H1 (cell line): ENCODE data around the gene NUP85. TPM values are rescaled to one million over a fixed set of nuclear protein-coding genes. Genes with fewer than 3 reads are reported as not detected.

Experiments
- ASH2L ChIP-seq: fragments of 200-600, 300-600 bp; sonication (generic); IDR thresholded peaks from one replicate; pipeline ENCODE4 v1.7.1; 2017; ENCODE audit warnings: low read length
- CHD7 ChIP-seq: fragments of 300-600 bp; sonication (generic); IDR thresholded peaks from 2 replicates; pipeline ENCODE4 v1.7.1; 2012; ENCODE audit warnings: low read length, moderate library complexity, mild to moderate bottlenecking, inconsistent platforms; ENCODE audit not compliant: insufficient replicate concordance
- EP300 ChIP-seq, 2 experiments: IDR thresholded peaks; 1 replicate in 1 of 2; 2 replicates in 1 of 2; pipeline ENCODE4 v1.6.1; 2011 to 2012; ENCODE audit warnings: low read depth in 2 of 2, low read length in 2 of 2, mild to moderate bottlenecking in 2 of 2, borderline replicate concordance in 1 of 2, inconsistent platforms in 1 of 2, moderate library complexity in 1 of 2
- POLR2A ChIP-seq, 2 experiments: IDR thresholded peaks; 1 replicate in 1 of 2; 2 replicates in 1 of 2; pipeline ENCODE4 v1.6.1; 2011; ENCODE audit warnings: low read depth in 2 of 2, low read length in 2 of 2, mild to moderate bottlenecking in 2 of 2; ENCODE audit errors: control extremely low read depth in 1 of 2
- SP4 ChIP-seq: IDR thresholded peaks from 2 replicates; pipeline ENCODE4 v1.6.1; 2012; ENCODE audit warnings: low read length, inconsistent platforms
- SRF ChIP-seq: IDR thresholded peaks from 2 replicates; pipeline ENCODE4 v1.6.1; 2011; ENCODE audit warnings: mild to moderate bottlenecking, low read depth, low read length, moderate library complexity
- TAF7 ChIP-seq: optimal IDR thresholded peaks from 2 replicates; pipeline ENCODE3; 2011; ENCODE audit warnings: low read depth, mild to moderate bottlenecking, inconsistent platforms, low read length, moderate library complexity, borderline replicate concordance
- TBP ChIP-seq: IDR thresholded peaks from 2 replicates; pipeline ENCODE4 v1.6.1; 2011; ENCODE audit warnings: low read depth, low read length, improper control_type of control experiment
- TEAD4 ChIP-seq: IDR thresholded peaks from 2 replicates; pipeline ENCODE4 v1.6.1; 2012; ENCODE audit warnings: low read depth, low read length, inconsistent platforms, mixed read lengths
- YY1 ChIP-seq: IDR thresholded peaks from 2 replicates; pipeline ENCODE4 v1.6.1; 2011; ENCODE audit warnings: low read depth, mild to moderate bottlenecking, low read length
- ZNF274 ChIP-seq: IDR thresholded peaks from 2 replicates; pipeline ENCODE4 v1.7.0; 2012; ENCODE audit warnings: low read length, borderline replicate concordance; ENCODE audit errors: extremely low read depth
- polyA plus RNA-seq, 7 experiments: library from polyadenylated mRNA; depleted of rRNA in 3 of 7; stranded (reverse) in 5 of 7; unstranded in 2 of 7; fragments of >200 nt in 5 of 7; fragments of 200-250 nt in 2 of 7; gene quantifications; 1 replicate in 5 of 7; 2 replicates in 1 of 7; 4 replicates in 1 of 7; pipeline versions ENCODE4 v1.2.1 to v1.2.3, GENCODE V29; 2011 to 2013; ENCODE audit warnings: missing spikeins in 2 of 7, mixed read lengths in 2 of 7
- total RNA-seq: library from RNA; stranded (reverse); fragmentation: NEBNext Ultra II Directional; extraction: Animal tissue kit (Norgen Biotek cat#: 25700); gene quantifications from 2 replicates; pipeline ENCODE4 v1.2.1, GENCODE V29; 2021
- TF ChIP-seq, protein P1 (sequence below): IDR thresholded peaks from 2 replicates; pipeline ENCODE4 v1.6.1; 2011; ENCODE audit warnings: low read length, improper control_type of control experiment

NUP85 gene
- total and polyA plus RNA-seq, 2 of the 8 experiments (the other 6 are each of a cell fraction or from before 2014, with no cell fraction given): 98.5 to 154 TPM

- TF ChIP-seq CHD7 (no peak), TEAD4 (no peak), TAF7 (no peak), POLR2A (IDR thresholded peaks at IDR 0.05; ENCODE audit: control extremely low read depth in 1 of 2, low read depth in 2 of 2, low read length in 2 of 2) (no peak), YY1 (no peak), TBP (no peak), ZNF274 (no peak), SRF (no peak), SP4 (no peak), EP300 (IDR thresholded peaks at IDR 0.05; ENCODE audit: borderline replicate concordance in 1 of 2, low read depth in 2 of 2, low read length in 2 of 2) (no peak), ASH2L (no peak)
- TF ChIP-seq, protein P1, sequence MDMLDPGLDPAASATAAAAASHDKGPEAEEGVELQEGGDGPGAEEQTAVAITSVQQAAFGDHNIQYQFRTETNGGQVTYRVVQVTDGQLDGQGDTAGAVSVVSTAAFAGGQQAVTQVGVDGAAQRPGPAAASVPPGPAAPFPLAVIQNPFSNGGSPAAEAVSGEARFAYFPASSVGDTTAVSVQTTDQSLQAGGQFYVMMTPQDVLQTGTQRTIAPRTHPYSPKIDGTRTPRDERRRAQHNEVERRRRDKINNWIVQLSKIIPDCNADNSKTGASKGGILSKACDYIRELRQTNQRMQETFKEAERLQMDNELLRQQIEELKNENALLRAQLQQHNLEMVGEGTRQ: no peak
Observed at GRCh38 chr17:75246404-75246803, 40.9 kb downstream of the NUP85 start (continued).
